Small intestine (tissue), 7 donors: Measurements from ENCODE around the gene SPRR2D. TPM values are rescaled to one million over a fixed set of nuclear protein-coding genes. Genes with fewer than 3 reads are reported as not detected.
"Not testable (repeated sequence)": the region's sequence is repeated elsewhere in the genome, so short reads cannot be mapped to it uniquely, and the experiment has no call there.

ENCODE experiments used
- DNase-seq, 2 donors: peaks; one replicate each; pipeline versions ENCODE4 v3.0.0 to v3.0.0-alpha.2; 2013
- FAIRE-seq: peaks from 2 replicates; lab custom pipeline; 2012; peaks lifted over from hg19 to GRCh38; lab: Jason Lieb, UNC
- H3K27ac ChIP-seq, 3 donors: one replicate each; pipeline ENCODE4 v1.5.1; 2013; ENCODE audit warnings: low read length in 2 of 3, mild to moderate bottlenecking in 2 of 3, control low read depth in 1 of 3, inconsistent platforms in 1 of 3, low read depth in 1 of 3, moderate library complexity in 1 of 3
- H3K27me3 ChIP-seq, 3 donors: one replicate each; pipeline ENCODE4 v1.6.1; 2013; ENCODE audit warnings: low read length in 3 of 3, inconsistent platforms in 1 of 3; ENCODE audit not compliant: control insufficient read depth in 3 of 3, insufficient read depth in 3 of 3
- H3K36me3 ChIP-seq, 3 donors: one replicate each; pipeline ENCODE4 v1.6.1; 2013; ENCODE audit warnings: low read length in 3 of 3, inconsistent platforms in 1 of 3, low read depth in 1 of 3, mild to moderate bottlenecking in 1 of 3, moderate library complexity in 1 of 3; ENCODE audit not compliant: control insufficient read depth in 3 of 3, insufficient read depth in 2 of 3
- H3K4me1 ChIP-seq, 3 donors: one replicate each; pipeline ENCODE4 v1.6.1; 2013; ENCODE audit warnings: low read length in 2 of 3, inconsistent platforms in 1 of 3, low read depth in 1 of 3, mild to moderate bottlenecking in 1 of 3, moderate library complexity in 1 of 3; ENCODE audit not compliant: control insufficient read depth in 3 of 3, insufficient read depth in 2 of 3
- H3K4me3 ChIP-seq, 3 donors: one replicate each; pipeline ENCODE4 v1.5.1; 2013; ENCODE audit warnings: low read length in 3 of 3, control low read depth in 1 of 3, inconsistent platforms in 1 of 3, low read depth in 1 of 3, mild to moderate bottlenecking in 1 of 3, moderate library complexity in 1 of 3
- H3K9me3 ChIP-seq, 2 donors: one replicate each; pipeline ENCODE4 v1.6.1; 2013; ENCODE audit warnings: low read depth in 1 of 2, low read length in 1 of 2; ENCODE audit not compliant: control insufficient read depth in 2 of 2, insufficient read depth in 1 of 2
- WGBS, 3 donors: extraction: QIAGEN DNeasy Blood & Tissue Kit; methylation state at CpG; one replicate each; pipeline ENCODE4 v1.1.7; 2013; 5-methylcytosine and 5-hydroxymethylcytosine counted together
- polyA plus RNA-seq, 4 donors: library from polyadenylated mRNA; stranded (reverse) in 3 of 4; unstranded in 1 of 4; fragments of 200-250 nt in 3 of 4; fragments of 120-200 nt in 1 of 4; gene quantifications; one replicate each; pipeline versions ENCODE4 v1.2.1 to v1.2.3, GENCODE V29; 2013
- donor health status: healthy with polysubstance abuse.
- donor health status: control.
- donor health status: control.
- donor health status: Bipolar disorder and iron deficiency.
- donor health status: healthy.

The SPRR2D gene
- polyA plus RNA-seq, 4 donors, result 0.49 TPM; not detected in 3

DNA sequence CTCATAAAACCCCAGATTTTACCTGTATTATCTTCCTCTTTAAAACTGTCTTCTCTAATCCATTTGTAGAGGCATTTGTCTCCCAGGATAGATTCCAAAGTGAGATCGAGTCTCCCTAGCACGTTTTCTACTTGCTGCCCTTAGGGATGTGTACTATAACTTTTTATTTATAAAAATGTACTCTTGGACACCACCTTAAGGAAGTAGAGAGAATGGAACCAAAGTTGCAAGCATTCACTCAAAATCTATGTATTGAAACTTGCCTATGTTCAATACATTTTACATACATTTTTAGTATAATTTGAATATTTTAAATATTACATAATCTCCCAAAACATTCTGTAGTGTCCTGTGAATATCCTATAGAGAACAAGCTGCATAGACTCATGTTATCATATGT lies 17.2 kb upstream of the SPRR2D start:
- Histone ChIP-seq H3K36me3 (no peaks in the 10 kb centered on the region), H3K27ac (no peak overlapping the region), H3K27me3 (no peaks in the 10 kb centered on the region), H3K4me3 (no peak overlapping the region), H3K9me3 (no peaks in the 10 kb centered on the region), H3K4me1 (no peaks in the 10 kb centered on the region)
- DNase-seq (no peak), FAIRE-seq (no peak)
- 50 to 63% (median 55%) methylated on average over 2 of the region's 2 CpGs for WGBS, 3 donors

DNA sequence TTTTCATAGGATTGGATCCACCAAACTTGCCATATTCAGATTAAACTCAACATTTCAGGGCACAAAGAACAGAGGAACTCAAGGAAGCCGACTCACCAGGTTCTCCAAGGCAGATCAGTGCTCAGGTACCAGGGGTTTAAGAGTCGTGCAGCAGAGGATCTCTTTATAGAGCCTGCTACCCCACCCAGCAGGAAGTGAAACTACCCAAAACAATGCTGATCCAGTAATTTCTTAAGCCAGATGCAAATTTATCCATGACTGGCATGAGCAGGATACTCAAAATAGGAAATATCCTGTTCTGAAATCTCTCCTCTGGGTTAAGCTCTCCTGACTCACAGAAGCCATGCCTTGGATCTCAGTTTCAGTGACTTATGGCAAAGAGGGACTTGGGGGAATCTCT lies 16.5 kb upstream of the SPRR2D start, which contains the start of gene SPRR2A:
SPRR2A (minus strand) TSS at position 138 of the 400 bp plus-strand sequence. CDS start 777 bp downstream, outside the sequence.
- FAIRE-seq (no peak), DNase-seq (no peak)
- H3K36me3 ChIP-seq, result no peaks in the 10 kb centered on the region
- no peaks in the 10 kb centered on the region for H3K27me3 ChIP-seq
- WGBS, 3 donors, result 42 to 62% (median 48%) methylated on average over 2 of the region's 2 CpGs
- no peak within 1 kb of the TSS for H3K4me3 ChIP-seq
- H3K27ac ChIP-seq, result no peak within 1 kb of the TSS
- no peaks in the 10 kb centered on the region for H3K4me1 ChIP-seq
- no peaks in the 10 kb centered on the region for H3K9me3 ChIP-seq

DNA sequence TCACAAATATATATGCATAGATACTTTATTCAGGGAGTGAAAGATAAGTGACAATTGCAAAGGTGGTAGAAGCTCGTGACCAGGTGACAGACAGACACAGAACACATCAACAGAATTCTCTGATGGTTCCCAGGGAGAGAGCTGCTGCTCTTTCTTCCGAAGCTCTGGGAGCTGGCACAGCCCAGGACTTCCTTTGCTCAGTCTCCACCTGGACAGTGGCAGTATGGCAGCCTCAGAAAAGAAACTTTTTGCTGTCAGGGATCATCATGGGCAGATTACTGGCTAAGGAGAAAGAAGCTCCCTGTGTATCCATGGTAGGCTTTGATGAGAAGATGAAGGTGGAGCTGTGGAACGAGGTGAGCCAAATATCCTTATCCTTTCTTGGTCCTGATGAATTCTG lies 15.2 kb upstream of the SPRR2D start:
- not testable (repeated sequence) for H3K36me3 ChIP-seq, H3K9me3 ChIP-seq, FAIRE-seq, DNase-seq, H3K4me3 ChIP-seq, H3K4me1 ChIP-seq, H3K27me3 ChIP-seq, H3K27ac ChIP-seq
- 30 to 52% (median 36%) methylated on average over 3 of the region's 3 CpGs for WGBS, 3 donors

- Histone ChIP-seq H3K27ac (no peak overlapping the region), H3K9me3 (no peaks in the 10 kb centered on the region), H3K4me3 (no peak overlapping the region), H3K27me3 (peaks cover 0 to 4% (median 0%) of the 10 kb centered on the region in 3 donors), H3K4me1 (no peaks in the 10 kb centered on the region), H3K36me3 (no peaks in the 10 kb centered on the region)
- 72 to 94% (median 82%) methylated on average over 2 of the region's 2 CpGs for WGBS, 3 donors
- FAIRE-seq (no peak), DNase-seq (no peak)
Measured at GRCh38 chr1:153049211-153049610, 8.3 kb upstream of the SPRR2D start.

DNA sequence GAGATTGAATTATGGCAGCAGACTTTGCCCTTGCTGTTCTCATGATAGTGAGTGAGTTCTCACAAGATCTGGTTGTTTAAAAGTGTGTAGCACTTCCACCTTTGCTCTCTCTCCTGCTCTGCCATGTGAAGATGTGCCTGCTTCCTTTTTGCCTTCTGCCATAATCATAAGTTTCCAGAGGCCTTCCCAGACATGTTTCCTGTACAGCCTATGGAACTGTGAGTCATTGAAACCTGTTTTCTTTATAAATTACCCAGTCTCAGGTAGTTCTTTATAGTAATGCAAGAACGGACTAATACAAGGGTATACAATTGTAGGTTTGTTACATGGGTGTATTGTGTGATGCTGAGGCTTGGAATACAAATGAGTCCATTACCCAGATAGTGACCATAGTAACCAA lies 5.7 kb downstream of the SPRR2D start:
- no peak overlapping the region for H3K27ac ChIP-seq

GRCh38 chr1:153032677-153033308 lies 8.1 kb downstream of the SPRR2D start:
- no peak overlapping the region for H3K27ac ChIP-seq
- 35 to 52% (median 49%) methylated on average over 3 of the region's 3 CpGs for WGBS, 3 donors
- H3K4me1 ChIP-seq, result no peaks in the 10 kb centered on the region
- H3K9me3 ChIP-seq, result no peaks in the 10 kb centered on the region
- no peak overlapping the region for H3K4me3 ChIP-seq
- peak in 1 of 2 donors; percentile 6 for DNase-seq
- H3K36me3 ChIP-seq, result no peaks in the 10 kb centered on the region
- no peaks in the 10 kb centered on the region for H3K27me3 ChIP-seq
- FAIRE-seq, result no peak

More for the DNA sequence above, 5.7 kb downstream of the SPRR2D start:
- Histone ChIP-seq H3K27me3 (no peaks in the 10 kb centered on the region), H3K4me1 (no peaks in the 10 kb centered on the region), H3K9me3 (no peaks in the 10 kb centered on the region), H3K36me3 (no peaks in the 10 kb centered on the region), H3K4me3 (no peak overlapping the region)
- DNase-seq, result peak in 1 of 2 donors; percentile 2
- no peak for FAIRE-seq
- 69 to 70% (median 69%) methylated on average over 1 of the region's 1 CpG for WGBS, 3 donors

GRCh38 chr1:153032073-153032472 lies 8.8 kb downstream of the SPRR2D start:
- Histone ChIP-seq H3K4me1 (no peaks in the 10 kb centered on the region), H3K9me3 (no peaks in the 10 kb centered on the region), H3K27me3 (no peaks in the 10 kb centered on the region), H3K27ac (no peak overlapping the region), H3K36me3 (no peaks in the 10 kb centered on the region), H3K4me3 (no peak overlapping the region)
- DNase-seq, result no peak
- no peak for FAIRE-seq

DNA sequence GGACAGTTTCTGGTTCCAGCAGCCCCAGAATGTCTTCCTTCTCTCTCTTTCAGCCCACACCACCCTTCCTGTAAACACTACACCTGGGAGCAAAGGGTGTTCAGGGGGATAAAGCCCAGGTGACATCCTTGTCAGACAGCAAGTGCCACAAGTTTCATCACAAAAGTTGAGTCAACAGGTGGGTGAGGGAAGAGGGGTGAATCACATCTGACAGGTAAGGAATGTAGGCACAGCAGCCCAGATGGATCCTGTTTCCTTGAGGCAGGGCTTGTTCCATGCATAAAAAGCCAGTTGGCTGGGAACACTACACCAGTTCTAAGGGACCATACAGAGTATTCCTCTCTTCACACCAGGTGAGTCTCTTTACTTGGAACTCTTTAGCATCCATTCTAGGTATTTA lies 10.0 kb downstream of the SPRR2D start, which contains the start of gene SPRR1B:
SPRR1B (plus strand) TSS at position 309 of the 400 bp plus-strand sequence. CDS start 1,143 bp downstream, outside the sequence.
- Histone ChIP-seq H3K9me3 (no peaks in the 10 kb centered on the region), H3K27ac (no peak within 1 kb of the TSS), H3K4me3 (no peak within 1 kb of the TSS), H3K27me3 (no peaks in the 10 kb centered on the region), H3K4me1 (no peaks in the 10 kb centered on the region), H3K36me3 (no peaks in the 10 kb centered on the region)
- DNase-seq (no peak), FAIRE-seq (no peak)

DNA sequence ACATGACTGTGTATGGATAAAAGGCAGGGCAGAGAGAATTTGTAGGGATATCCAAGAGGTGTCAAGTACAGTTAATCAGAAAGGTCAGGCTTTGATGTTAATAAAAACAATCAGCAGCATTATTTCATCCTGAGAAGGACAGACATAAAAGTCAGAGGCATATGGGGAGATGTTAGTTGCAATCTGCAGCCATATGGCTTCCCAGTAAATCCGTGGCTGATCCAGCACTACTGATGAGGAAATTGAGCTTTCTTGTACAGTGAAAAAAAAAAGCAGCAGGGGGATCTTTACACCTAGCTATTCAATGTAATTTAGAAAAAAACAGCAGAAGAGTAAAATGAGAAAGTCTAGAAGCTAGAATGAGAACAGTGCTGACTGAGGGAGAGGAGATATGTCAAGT lies 12.2 kb downstream of the SPRR2D start:
- H3K36me3 ChIP-seq, result no peaks in the 10 kb centered on the region
- DNase-seq (no peak), FAIRE-seq (no peak)
- H3K9me3 ChIP-seq, result no peaks in the 10 kb centered on the region
- no peak overlapping the region for H3K27ac ChIP-seq
- no peaks in the 10 kb centered on the region for H3K4me1 ChIP-seq
- 59 to 92% (median 68%) methylated on average over 1 of the region's 1 CpG for WGBS, 3 donors
- no peak overlapping the region for H3K4me3 ChIP-seq
- H3K27me3 ChIP-seq, result no peaks in the 10 kb centered on the region
